ENCODE data around the gene ATP5F1D. TPM values are rescaled to one million over a fixed set of nuclear protein-coding genes. Genes with fewer than 3 reads are reported as not detected.
A peak's percentile ranks its signal among the peaks of the same experiment; 100 is the strongest.

Gene ATP5F1D
- total and polyA plus RNA-seq, 2 of the 8 experiments (the other 6 are each of a cell fraction or from before 2014, with no cell fraction given), result 174 to 249 TPM

DNA sequence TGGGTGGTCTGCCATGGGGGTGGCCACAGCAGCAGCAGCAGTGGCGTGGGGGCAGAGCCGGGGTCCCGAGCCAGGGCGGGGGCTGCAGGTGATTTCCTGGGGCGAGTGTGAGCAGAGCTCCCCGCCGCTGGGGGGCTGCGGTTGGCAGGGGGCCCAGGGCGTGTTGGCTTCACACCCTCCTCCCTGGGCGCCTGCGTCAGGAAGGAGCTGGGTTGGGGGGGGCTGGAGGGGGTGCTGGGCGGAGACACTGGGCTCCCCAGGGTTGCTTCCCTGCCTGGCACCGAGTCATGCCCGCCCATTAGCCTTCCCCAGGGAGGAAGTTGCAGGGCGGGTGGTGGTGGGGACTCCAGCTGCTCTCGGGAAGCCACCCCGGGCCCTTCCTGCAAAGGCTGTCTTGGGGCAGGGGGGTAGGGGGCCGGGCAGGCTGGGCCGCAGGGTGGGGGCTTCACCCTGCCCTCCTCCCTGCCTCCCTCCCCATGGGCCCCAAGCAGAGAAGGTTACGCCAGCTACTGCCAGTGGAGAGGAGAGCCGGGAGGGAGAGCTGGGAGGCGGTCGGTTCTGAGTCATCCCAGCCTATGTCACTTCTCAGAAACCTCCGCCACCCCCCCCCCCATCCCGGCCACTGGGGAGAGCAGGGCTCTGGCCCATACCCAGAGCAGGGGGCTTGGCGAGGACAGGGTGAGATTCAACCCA is 11.4 kb downstream of the ATP5F1D start:
- Histone ChIP-seq H4K91ac (replicated peaks; ENCODE audit: insufficient read length, low read length) (no peak overlapping the region), H3K9ac (replicated peaks in 1 of 4; ENCODE audit: extremely low read depth in 1 of 4, low read depth in 3 of 4, low read length in 3 of 4) (no peak overlapping the region), H3K79me2 (ENCODE audit: control insufficient read depth in 1 of 2, insufficient read depth in 2 of 2, low read length in 2 of 2) (peaks cover 9 to 51% of the 10 kb centered on the region in 2 experiments), H3K36me3 (ENCODE audit: control insufficient read depth in 2 of 4, insufficient read depth in 4 of 4, low read length in 3 of 4) (peaks cover 26 to 69% (median 45%) of the 10 kb centered on the region in 4 experiments), H3K4me3 (ENCODE audit: extremely low read depth in 1 of 4, insufficient read depth in 2 of 4, low read depth in 3 of 4, low read length in 4 of 4) (peak overlapping the region in 1 of 4 experiments; percentile 99; a peak in 2 of 8 replicates), H3K4me2 (ENCODE audit: insufficient read depth in 1 of 2, low read depth in 2 of 2, low read length in 2 of 2) (peak overlapping the region; percentile 23 to 83; a peak in 2 of 4 replicates), H3K23ac (ENCODE audit: insufficient read length) (no peak overlapping the region), H3K27ac (ENCODE audit: low read depth, low read length) (no peak overlapping the region), H3K4me1 (replicated peaks in 1 of 4; ENCODE audit: control insufficient read depth in 3 of 4, insufficient read depth in 4 of 4, low read length in 3 of 4) (peaks cover 0 to 17% (median 12%) of the 10 kb centered on the region in 4 experiments; a peak in 6 of 7 replicates), H3K23me2 (ENCODE audit: low read depth, low read length) (peaks cover 2% of the 10 kb centered on the region; the same call in 1 of the 2 replicates), H2BK120ac (replicated peaks; ENCODE audit: low read depth, low read length) (no peak overlapping the region), H4K5ac (ENCODE audit: insufficient read length, low read depth, low read length) (no peak overlapping the region), H3K14ac (ENCODE audit: insufficient read length) (no peak overlapping the region), H2BK5ac (ENCODE audit: low read depth, low read length) (no peak overlapping the region; the same call in 1 of the 2 replicates), H3K56ac (replicated peaks; ENCODE audit: insufficient read length, low read depth, low read length) (peak overlapping the region; percentile 6), H3K27me3 (replicated peaks in 1 of 4; ENCODE audit: control insufficient read depth in 3 of 4, extremely low read depth in 1 of 4, insufficient read depth in 3 of 4, low read length in 3 of 4) (no peaks in the 10 kb centered on the region; a peak in 1 of 7 replicates), H2BK15ac (ENCODE audit: low read length) (no peak overlapping the region), H3K18ac (ENCODE audit: extremely low read depth, low read length) (no peak overlapping the region), H3K79me1 (ENCODE audit: low read depth, low read length) (peaks cover 12% of the 10 kb centered on the region; the same call in 1 of the 2 replicates), H3K9me3 (ENCODE audit: insufficient read depth in 2 of 2, low read depth in 1 of 2, low read length in 1 of 2) (no peaks in the 10 kb centered on the region), H2BK20ac (ENCODE audit: low read length) (no peak overlapping the region), H4K20me1 (replicated peaks in 1 of 2; ENCODE audit: control insufficient read depth in 1 of 2, insufficient read depth in 2 of 2, low read length in 2 of 2) (peaks cover 22 to 33% of the 10 kb centered on the region in 2 experiments), H4K8ac (ENCODE audit: extremely low read depth, insufficient read depth, low read length) (no peak overlapping the region), H2BK12ac (ENCODE audit: low read depth, low read length) (no peak overlapping the region), H2AK5ac (ENCODE audit: low read depth, low read length) (no peak overlapping the region), H3K4ac (replicated peaks; ENCODE audit: insufficient read length, low read depth, low read length) (no peak overlapping the region), H2AFZ (ENCODE audit: low read length) (no peak overlapping the region)
- ChIA-PET POLR2A (ENCODE audit: partially characterized antibody) (interaction anchor here (0.6 to 19.4 kb wide), 8 partner anchors 8 to 716 kb away, joined by 3 to 456 read pairs (median 8); partner anchors contain the start of genes ATP5F1D, CIRBP, CNN2 and FAM174C), CTCF (ENCODE audit: partially characterized antibody) (interaction anchor here (1.2 to 6.0 kb wide), 3 partner anchors 8 to 14 kb away, joined by 3 to 42 read pairs (median 4); no protein-coding TSS in a partner anchor)
- DNase-seq (ENCODE audit: low read depth in 1 of 2, low spot score in 2 of 2) (no peak), FAIRE-seq (no peak)
- WGBS, 2 experiments (ENCODE audit: extremely low coverage in 1 of 2, insufficient coverage in 1 of 2, insufficient read length in 1 of 2, insufficient replicate concordance in 2 of 2, low coverage in 1 of 2, low lambda C conversion rate in 2 of 2, missing lambda C conversion rate in 1 of 2), result 85% methylated on average over 7 of the region's 26 CpGs; no CpG with 5 or more reads in 1 of the 2 experiments
- TF ChIP-seq RFX5 (IDR thresholded peaks at IDR 0.05; ENCODE audit: borderline replicate concordance, low read depth, low read length), result no peak
- TF ChIP-seq SP4 (IDR thresholded peaks at IDR 0.05; ENCODE audit: low read length), result no peak
- no peak for TF ChIP-seq CHD2 (IDR thresholded peaks at IDR 0.05; ENCODE audit: low read length)
- no peak for TF ChIP-seq E2F6 (IDR thresholded peaks at IDR 0.05)
- no peak for TF ChIP-seq POU5F1 (IDR thresholded peaks at IDR 0.05; ENCODE audit: low read depth, low read length)
- TF ChIP-seq SP2 (IDR thresholded peaks at IDR 0.05; ENCODE audit: low read length), result no peak
- no peak for TF ChIP-seq HDAC2 (IDR thresholded peaks at IDR 0.05; ENCODE audit: borderline replicate concordance in 1 of 2, low read depth in 2 of 2, low read length in 2 of 2)
- TF ChIP-seq, protein P1, sequence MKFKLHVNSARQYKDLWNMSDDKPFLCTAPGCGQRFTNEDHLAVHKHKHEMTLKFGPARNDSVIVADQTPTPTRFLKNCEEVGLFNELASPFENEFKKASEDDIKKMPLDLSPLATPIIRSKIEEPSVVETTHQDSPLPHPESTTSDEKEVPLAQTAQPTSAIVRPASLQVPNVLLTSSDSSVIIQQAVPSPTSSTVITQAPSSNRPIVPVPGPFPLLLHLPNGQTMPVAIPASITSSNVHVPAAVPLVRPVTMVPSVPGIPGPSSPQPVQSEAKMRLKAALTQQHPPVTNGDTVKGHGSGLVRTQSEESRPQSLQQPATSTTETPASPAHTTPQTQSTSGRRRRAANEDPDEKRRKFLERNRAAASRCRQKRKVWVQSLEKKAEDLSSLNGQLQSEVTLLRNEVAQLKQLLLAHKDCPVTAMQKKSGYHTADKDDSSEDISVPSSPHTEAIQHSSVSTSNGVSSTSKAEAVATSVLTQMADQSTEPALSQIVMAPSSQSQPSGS (IDR thresholded peaks at IDR 0.05; ENCODE audit: low read length), result no peak
- TF ChIP-seq KDM4A (IDR thresholded peaks at IDR 0.05; ENCODE audit: low read depth, low read length, severe bottlenecking), result no peak

Measured in H1 (cell line).